HG02678 (cell line): ENCODE measurements around the gene OR10Z1.

Experiments
- ATAC-seq: cut with Tn5 transposase; IDR thresholded peaks from one replicate; pipeline ENCODE4 v1.9.1; 2021; ENCODE audit warnings: mild to moderate bottlenecking, moderate library complexity; ENCODE audit not compliant: unreplicated experiment

Gene OR10Z1

DNA sequence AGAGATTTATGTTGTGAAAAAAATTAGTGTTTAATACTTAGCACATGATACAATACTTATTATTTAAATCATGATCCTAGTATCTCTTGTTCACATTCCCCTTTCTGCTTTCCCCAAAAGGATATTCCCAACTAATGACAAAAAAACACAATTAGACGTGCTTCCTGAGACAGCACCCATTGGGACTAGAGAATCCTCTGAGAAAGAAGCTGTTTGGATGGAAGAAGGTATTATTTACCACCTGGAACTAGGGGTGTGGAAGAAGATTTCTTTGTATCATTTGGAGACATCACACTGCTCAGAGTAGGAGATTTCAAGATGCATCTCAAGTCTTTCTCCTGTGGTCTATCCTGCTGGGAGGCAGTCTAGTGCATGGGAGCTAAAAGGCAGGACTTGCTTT lies at the start of gene OR10Z1:
Gene OR10Z1, plus strand, starts transcription at position 301 of the 400 bp plus-strand sequence. CDS start 1,171 bp downstream, outside the sequence.
- ATAC-seq: no peak

DNA sequence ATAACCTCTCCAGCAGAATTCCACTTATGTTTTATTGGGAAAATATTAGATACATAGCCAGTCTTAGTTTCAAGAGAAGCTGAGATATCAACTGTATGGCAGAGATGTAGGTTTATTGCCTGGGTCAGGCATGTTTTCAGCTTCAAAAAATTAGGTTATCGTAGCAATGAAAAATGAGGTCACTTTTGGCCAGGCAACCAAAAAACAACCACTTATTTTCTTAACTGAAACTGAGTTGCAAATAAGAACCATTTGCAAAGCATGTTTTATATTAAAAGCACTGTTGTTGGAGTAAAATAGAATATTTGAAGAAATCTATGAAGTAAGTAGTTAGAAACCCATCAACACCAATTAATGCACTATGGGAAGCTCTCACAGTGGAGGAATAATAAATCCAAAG lies 45.4 kb upstream of the OR10Z1 start:
- no peak for ATAC-seq

DNA sequence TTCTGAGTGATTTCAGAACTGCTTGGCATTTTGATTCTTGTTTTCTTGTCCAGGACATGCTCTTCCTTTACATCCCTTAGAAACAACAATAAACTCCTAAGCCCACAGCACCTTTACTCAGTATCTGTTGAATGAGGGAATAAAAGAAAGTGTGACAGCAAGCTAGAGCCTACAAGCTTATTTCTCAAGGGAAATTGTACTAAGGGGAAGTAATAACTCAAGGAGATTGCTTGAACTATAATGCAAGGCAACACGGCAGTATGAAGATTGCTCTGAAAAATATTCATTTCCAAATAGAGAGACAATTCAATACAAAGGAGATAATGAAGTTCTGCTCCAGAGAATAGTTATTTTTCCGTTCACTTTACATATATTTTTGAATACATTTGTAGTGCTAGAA lies 41.2 kb upstream of the OR10Z1 start:
- no peak for ATAC-seq

DNA sequence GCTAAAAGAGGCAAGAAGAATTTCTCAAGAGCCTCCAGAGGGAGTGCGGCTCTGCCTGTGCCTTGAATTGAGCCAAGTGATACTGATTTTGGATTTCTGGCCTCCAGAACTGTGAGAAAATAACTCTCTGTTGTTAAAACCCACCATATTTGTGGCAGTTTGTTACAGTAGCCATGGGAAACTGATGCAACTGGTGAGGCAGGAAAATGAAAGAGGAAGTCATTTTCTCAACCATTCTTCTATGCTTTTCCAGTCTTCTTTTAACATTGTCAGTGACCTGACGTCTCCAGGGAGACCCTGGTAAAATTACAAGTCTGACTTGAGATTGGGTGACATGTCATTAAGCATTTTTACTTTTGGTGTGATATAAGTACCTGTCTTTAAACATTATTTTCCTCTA lies 40.5 kb upstream of the OR10Z1 start:
- no peak for ATAC-seq

DNA sequence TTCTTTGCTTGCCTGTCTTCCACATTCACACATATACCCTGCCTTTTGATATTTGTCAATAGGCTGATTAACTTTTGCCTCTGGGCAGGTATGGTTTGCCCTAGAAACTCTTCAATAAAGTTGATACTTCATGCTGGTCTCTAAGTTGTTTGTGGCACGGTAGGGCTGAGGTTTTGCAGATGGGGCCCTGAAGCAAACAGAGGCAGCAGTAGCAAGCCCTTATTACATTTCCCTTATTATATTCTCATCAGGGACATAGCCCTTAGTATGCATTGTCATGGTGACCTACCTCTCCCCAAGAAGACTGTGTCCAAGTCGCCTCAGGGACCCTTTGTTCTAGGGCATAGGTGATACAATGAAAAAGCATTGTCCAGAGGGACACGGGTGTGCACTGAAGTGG lies 34.6 kb upstream of the OR10Z1 start, which contains the start of gene OR6P1:
Gene OR6P1, minus strand, starts transcription at position 101 of the 400 bp plus-strand sequence. CDS start 6,976 bp downstream, outside the sequence.
- ATAC-seq: no peak

DNA sequence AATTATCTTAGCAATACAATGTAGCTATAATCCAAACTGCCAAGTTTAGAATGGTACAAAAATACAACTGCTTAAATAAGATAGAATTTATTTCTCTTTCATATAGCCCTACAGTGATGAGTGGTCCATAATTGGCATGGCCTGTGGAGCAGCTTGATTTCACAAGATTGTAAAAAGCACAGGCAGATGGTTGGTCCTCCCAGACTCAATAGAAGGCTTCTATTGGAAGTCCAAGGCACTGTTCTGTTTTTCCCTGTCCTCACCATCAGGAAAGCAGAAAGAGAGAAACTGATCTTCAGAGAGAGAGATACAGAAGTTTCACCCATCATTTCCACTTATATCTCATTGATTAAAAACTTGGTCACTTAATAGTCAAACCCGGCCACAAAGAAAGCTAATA lies 32.8 kb upstream of the OR10Z1 start:
- no peak for ATAC-seq

GRCh38 chr1:158577561-158577960 lies 27.5 kb upstream of the OR10Z1 start:
- no peak for ATAC-seq

DNA sequence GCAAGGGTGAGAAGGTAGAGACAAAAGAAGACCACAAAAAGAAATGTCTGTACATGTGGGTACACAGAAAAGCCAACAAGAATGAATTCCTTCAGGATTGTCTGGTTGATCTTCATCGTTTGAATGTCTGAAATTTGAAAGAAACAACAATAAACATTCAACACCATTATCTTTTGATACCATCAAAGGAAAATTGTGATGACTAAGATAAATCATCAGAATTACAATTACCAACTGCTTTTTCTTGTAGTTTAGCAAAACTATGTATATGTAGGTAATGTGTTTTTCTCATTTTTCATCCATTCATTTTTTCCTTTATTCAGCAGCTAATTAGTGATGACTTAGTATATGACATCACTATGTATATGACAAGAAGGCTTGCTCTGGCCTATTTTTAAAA lies 25.3 kb upstream of the OR10Z1 start, which contains the start of gene OR10X1:
Gene OR10X1, minus strand, starts transcription at position 167 of the 400 bp plus-strand sequence. Its CDS starts 0 bp downstream, at position 167.
- no peak for ATAC-seq

- ATAC-seq: no peak
Observed at GRCh38 chr1:158583962-158584361, 21.1 kb upstream of the OR10Z1 start.

GRCh38 chr1:158586942-158587341 lies 18.1 kb upstream of the OR10Z1 start:
- ATAC-seq: no peak

- no peak for ATAC-seq
Observed at GRCh38 chr1:158600735-158601134, 4.3 kb upstream of the OR10Z1 start.

GRCh38 chr1:158607296-158607695 lies 2.2 kb downstream of the OR10Z1 start:
- no peak for ATAC-seq

DNA sequence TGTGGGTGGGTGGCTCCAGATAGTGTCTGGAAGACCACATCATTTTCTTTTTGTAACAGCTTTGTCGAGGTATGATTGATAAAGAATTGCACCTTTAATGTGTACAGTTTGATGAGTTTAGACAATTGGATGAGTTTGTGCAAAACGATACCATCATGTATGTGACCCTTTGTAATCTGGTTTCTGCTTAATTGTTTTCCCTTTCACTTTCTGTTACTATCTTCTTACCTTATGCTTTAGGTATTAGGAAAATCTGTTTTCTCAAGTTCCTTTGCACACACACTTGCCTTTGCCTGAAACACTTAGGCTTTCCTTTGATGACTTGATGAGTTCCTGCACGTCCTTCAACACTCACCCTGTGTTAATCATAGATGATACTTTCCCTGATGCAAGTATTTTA lies 6.8 kb downstream of the OR10Z1 start:
- ATAC-seq: no peak

- no peak for ATAC-seq
Observed at GRCh38 chr1:158613764-158614163, 8.7 kb downstream of the OR10Z1 start.

- no peak for ATAC-seq
Observed at GRCh38 chr1:158638146-158638545, 33.1 kb downstream of the OR10Z1 start.

DNA sequence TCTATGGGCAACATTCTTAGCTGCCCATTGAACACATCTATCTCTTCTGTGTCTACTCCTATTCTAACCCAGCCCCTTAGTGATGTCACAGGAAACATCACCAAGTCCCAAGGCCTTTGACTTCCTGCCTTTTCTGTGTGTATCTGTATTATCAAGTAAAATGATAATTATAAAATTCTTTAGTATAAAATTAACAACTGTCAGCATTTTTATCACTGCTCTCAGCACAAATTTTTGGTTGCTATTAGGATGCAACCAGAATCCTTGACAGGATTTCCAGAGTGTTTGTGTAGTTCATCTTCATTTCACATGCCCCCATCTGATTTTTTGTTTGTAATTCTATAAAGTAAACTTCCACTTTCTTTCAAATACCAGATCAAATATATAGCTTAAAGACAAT lies 33.8 kb downstream of the OR10Z1 start:
- ATAC-seq: no peak

- ATAC-seq: no peak
Observed at GRCh38 chr1:158644449-158644848, 39.4 kb downstream of the OR10Z1 start.

DNA sequence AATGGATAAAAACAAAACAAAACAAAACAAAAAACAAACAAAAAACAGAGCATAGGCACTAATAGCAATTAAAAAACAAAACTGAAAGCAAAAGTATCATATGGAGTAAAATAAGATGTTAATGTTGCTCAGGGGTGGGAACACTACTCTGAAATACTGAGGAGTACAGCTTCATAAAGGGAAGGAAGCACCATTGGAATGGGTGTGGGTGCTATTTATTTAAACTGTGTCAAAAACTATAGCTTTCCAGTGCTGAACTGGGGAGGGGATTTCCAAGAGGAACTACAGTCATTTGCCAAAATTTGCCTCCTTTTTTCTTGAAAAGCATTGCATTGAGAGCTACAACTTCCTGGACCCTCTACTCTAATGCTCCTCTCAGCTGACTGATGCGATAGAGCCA lies 41.4 kb downstream of the OR10Z1 start:
- ATAC-seq: no peak

- no peak for ATAC-seq
Observed at GRCh38 chr1:158649052-158649451, 44.0 kb downstream of the OR10Z1 start.

GRCh38 chr1:158652721-158653334 lies 47.8 kb downstream of the OR10Z1 start:
- no peak for ATAC-seq

- ATAC-seq: no peak
Observed at GRCh38 chr1:158654086-158654485, 49.0 kb downstream of the OR10Z1 start.

GRCh38 chr1:158654571-158654970 lies 49.5 kb downstream of the OR10Z1 start:
- ATAC-seq: no peak
